ENCODE results near the gene JAK2.

GRCh38 chr9:5072871-5073270 is 87.8 kb downstream of the JAK2 start:
- TF ChIP-seq CTCF (IDR thresholded peaks at IDR 0.05) = no peak
- no peak for TF ChIP-seq ZFX (IDR thresholded peaks at IDR 0.05; ENCODE audit: borderline replicate concordance)

All from 22Rv1 (cell line).